Fibroblast of skin of right quadriceps (primary cell): Measurements from ENCODE around the gene SEZ6L.

ENCODE experiments used
- DNase-seq: peaks from one replicate; pipeline ENCODE4 v3.0.0-alpha.2; 2013

The SEZ6L gene

DNA sequence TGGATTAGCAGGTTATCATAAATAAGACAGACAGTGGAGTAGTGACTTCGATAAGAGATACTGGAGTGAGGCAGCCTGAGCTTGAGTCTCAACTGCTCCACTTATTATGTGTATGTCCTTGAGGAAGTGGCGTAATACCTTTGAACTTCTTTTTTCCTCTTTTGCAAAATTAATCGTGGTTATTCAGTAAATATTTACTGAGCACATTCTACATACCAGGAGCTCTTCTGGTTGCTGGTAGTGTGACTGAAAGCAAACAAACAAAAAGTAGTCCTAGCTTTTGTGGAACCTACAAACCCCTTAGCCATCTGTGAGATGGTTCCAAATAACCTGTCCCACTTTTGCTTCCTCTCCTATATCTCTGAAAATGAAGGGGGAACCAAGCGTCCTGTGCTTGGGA is 134.2 kb downstream of the SEZ6L start:
- no peak for DNase-seq

- no peak for DNase-seq
Measured at GRCh38 chr22:26304730-26305129, 135.5 kb downstream of the SEZ6L start.

GRCh38 chr22:26308467-26308866 is 139.2 kb downstream of the SEZ6L start:
- DNase-seq: no peak

GRCh38 chr22:26310616-26311015 is 141.4 kb downstream of the SEZ6L start:
- DNase-seq: no peak

- no peak for DNase-seq
Measured at GRCh38 chr22:26313291-26313690, 144.0 kb downstream of the SEZ6L start.

DNA sequence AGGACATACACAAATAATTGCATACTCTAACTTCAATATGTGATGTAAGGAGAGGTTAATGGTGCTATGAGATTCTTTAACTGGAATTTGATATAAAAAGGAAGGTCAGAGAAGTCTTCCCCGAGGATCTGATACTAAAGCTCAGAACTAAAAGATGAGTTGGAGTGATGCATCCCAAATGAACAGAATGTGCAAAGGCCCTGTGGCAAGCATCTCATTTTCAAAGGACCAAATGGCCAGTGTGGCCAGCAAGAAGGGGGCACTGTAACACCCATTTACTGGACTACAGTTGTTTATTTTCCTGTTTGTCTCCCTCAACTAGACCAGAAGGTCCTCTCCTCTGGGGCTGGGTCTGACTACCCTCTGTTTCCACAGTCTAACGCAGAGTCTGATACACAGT is 144.9 kb downstream of the SEZ6L start:
- no peak for DNase-seq

GRCh38 chr22:26314656-26315055 is 145.4 kb downstream of the SEZ6L start:
- no peak for DNase-seq

DNA sequence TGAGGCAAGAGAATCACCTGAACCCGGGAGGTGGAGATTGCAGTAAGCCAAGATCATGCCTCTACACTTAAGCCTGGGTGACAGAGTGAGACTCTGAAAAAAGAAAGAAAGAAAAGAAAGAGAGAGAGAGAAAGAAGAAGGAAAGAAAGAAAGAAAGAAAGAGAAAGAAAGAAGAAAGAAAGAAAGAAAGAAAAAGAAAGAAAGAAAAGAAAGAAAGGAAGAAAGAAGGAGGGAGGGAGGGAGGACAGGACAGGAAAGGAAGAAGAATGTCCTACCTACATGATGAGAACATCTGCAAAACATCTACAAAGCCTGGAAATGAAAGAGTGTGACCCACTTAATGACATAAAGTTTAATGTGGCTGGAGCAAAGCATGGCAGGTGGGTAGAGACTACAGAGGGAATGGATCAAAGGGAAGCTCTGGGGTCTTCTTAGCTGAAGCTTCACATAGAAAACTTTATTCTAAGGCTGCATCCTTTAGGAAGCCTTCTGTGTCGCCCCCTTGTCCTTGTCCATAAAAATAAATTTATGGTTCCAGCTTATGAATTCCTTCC is 147.5 kb downstream of the SEZ6L start:
- DNase-seq: no peak

DNA sequence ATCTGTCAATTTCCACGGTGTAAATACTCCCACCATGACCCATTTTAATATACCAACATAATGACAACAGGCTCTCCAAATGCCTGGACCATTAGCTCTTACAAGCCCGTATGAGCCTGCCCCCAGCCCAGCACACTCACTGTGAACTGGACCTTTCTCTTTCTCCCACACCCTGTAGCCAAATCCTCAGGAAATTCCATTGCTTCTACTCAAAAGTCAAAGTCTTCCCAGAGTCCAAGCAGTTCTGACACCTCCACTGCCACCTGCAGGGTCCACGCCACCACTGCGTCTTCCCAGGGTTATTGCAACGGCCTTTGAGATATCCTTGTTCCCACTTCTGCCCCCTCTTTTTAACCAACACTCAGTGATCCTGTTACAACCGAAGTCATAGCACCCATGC is 149.7 kb downstream of the SEZ6L start:
- peak; percentile 58 for DNase-seq

DNA sequence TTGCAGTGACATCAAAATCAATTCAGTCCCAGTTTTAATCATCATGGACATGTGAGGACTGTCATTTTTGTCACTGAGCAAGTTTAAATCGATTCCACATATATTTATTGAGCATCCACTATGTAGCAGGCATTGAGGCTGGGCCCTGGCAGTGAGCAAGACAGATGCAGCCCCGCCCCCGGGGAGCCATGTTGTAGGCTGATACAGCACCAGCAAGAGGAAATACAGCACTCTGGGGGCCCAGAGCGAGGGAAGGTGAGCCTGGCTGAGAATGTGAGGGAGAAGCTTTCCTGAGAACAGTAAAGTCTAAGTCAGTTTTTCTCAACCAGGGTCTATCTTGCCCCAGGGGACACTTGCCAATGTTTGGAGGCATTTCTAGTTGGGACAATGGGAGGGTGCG is 151.2 kb downstream of the SEZ6L start:
- peak; percentile 10 for DNase-seq

- DNase-seq: peak; percentile 89
Measured at GRCh38 chr22:26321469-26321913, 152.2 kb downstream of the SEZ6L start.

DNA sequence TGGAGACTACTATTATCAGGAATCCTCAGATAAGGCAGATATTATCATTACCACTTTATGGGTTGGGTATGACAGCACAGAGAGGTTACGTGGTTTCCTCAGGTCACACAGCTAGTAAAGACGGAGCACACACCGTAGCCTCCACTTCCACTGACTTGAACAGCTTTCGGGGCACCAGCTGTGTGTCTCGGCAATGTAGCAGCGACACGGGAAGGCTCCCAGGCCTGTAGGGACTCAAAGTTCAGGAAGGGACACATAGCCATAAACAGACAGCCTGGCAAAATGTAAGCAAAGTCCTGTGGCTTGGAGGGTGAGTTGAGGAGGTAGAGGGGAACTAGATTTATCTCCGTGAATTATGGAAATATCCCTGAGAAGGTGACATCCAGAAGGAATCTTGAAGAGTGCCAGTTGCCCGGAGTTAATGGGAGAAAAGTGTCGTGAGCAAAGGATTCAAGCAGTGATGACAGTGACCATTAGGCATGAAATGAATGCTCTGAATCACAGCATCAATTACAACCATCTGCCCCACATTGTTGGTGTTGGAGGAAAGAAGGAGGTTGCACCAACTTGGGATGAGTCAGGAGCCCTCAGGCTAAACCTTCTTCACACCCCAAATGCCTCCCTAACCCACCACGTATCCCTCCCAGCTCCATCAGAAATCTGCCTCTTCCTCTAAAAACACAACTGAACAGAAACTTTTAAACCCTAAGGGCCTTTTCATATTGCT is 153.1 kb downstream of the SEZ6L start:
- peak; percentile 97 for DNase-seq

DNA sequence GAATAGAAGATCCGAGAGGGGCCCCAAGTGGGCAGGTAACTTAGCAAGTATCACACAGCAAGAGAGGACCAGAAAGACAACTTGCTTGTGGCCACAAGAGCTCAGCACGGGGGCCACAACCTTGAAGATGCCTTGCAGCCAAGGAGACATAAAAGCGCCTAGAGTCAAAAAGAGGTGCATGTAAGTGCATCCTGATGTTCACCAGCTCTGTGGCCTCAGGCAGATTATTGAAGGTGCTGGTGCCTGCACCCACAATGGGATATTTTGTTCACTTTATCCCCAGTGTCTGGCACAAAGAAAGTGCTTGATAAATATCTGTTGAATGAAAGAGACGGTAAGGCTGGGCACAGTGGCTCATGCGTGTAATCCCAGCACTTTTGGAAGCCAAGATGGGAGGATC is 153.8 kb downstream of the SEZ6L start:
- no peak for DNase-seq

GRCh38 chr22:26324150-26324549 is 154.9 kb downstream of the SEZ6L start:
- no peak for DNase-seq

DNA sequence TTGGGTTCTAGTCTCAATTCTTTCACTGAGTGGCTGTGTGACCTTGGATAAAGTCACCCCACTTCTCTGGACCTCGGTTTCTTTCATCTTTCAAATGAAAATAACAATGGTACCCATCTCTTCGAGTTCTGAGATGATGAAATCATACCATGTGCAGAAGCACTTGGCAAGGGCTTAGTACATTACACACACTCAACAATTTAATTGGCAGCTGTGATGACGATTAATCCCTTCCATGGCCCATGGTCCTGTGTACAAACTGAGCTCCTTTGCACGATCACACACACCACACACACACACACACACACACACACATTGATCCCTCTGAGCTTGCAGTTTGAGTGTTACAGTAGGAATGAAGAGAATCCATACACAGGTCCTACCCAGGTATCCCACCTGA is 156.4 kb downstream of the SEZ6L start:
- DNase-seq: no peak

GRCh38 chr22:26326803-26327202 is 157.5 kb downstream of the SEZ6L start:
- no peak for DNase-seq

- no peak for DNase-seq
Measured at GRCh38 chr22:26327306-26327705, 158.0 kb downstream of the SEZ6L start.

GRCh38 chr22:26328221-26328620 is 159.0 kb downstream of the SEZ6L start:
- DNase-seq: no peak

DNA sequence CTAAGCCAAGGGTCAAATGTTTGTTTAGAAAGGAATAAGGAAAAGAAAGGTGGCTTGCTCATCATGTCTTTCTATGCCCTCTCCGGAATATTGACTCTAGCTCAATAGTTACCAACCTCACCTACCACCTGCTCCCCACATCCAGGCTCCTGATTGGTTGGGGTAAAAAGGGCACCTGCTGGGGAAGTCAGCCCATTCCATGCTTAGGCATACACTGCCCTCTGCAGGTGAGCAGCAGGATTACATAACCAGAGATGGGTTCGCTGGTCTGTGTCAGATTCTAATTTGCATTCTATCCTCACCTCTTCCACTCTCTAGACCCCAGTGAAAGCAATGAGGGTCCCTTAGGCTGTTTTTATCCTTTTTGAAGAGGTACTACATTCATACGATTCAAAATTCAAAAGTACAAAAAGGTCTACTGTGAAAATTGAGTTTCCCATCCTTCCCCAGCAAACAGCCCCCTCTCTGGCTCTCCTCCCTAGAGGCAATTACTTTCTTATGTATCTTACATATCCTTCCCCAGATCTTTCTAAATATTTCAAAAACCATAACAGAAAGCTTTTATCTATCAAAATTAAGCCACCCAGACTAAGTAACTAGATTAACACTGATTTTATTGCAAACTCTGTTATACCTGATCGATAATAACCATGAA is 161.8 kb downstream of the SEZ6L start:
- peak; percentile 44 for DNase-seq

- no peak for DNase-seq
Measured at GRCh38 chr22:26333088-26333800, 164.0 kb downstream of the SEZ6L start.

GRCh38 chr22:26334232-26334631 is 165.0 kb downstream of the SEZ6L start:
- DNase-seq: no peak

DNA sequence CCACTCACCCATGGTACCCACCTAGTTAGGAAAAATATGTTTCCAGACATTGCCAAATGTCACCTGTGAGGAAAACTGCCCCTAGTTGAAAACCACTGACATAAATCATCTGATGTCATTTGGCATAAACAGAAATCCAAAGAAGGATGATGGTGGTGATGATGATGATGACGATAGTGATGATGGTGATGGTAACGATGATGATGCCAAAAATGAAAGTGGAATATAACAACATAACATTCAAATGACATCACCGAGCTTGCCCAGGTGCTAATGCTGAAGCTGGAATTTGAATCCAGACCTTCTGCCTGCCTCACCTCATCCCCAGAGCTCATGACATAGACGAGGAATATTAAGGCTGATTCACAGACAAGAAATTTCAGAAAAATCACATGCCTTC is 167.5 kb downstream of the SEZ6L start:
- DNase-seq: no peak

DNA sequence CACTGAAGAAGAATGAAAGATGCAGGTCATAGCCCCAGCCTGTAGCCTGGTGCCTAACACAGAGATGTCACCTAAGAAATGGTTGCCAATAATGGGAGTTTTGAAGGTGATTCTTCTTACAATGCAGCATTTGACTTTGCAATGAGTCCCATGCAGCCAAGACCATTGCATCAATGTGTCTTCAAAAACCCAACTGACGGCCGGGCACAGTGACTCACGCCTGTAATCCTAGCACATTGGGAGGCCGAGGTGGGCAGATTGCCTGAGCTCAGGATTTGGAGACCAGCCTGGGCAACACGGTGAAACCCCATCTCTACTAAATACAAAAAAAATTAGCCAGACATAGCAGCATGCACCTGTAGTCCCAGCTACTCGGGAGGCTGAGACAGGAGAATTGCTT is 170.5 kb downstream of the SEZ6L start:
- no peak for DNase-seq
